ENCODE data around the gene MCOLN3.

GRCh38 chr1:85089203-85089602, 40.9 kb upstream of the MCOLN3 start:
- TF ChIP-seq CTCF (IDR thresholded peaks at IDR 0.05) (no peak), EZH2 (IDR thresholded peaks at IDR 0.05) (no peak), EZH2phosphoT487 (IDR thresholded peaks at IDR 0.05) (no peak)

Data from neural progenitor cell (in vitro differentiated cells).